Endothelial cell of umbilical vein (primary cell): ENCODE measurements around the gene APOL4.

Experiments
- EZH2 ChIP-seq: IDR thresholded peaks from 2 replicates; pipeline ENCODE4 v1.6.1; 2012; ENCODE audit warnings: borderline replicate concordance, low read depth, mild to moderate bottlenecking, moderate library complexity, low read length, inconsistent platforms; ENCODE audit not compliant: severe bottlenecking
- FOS ChIP-seq: IDR thresholded peaks from 2 replicates; pipeline ENCODE4 v1.6.1; 2011; ENCODE audit warnings: mild to moderate bottlenecking, low read length, moderate library complexity, borderline replicate concordance; ENCODE audit not compliant: insufficient read depth

DNA sequence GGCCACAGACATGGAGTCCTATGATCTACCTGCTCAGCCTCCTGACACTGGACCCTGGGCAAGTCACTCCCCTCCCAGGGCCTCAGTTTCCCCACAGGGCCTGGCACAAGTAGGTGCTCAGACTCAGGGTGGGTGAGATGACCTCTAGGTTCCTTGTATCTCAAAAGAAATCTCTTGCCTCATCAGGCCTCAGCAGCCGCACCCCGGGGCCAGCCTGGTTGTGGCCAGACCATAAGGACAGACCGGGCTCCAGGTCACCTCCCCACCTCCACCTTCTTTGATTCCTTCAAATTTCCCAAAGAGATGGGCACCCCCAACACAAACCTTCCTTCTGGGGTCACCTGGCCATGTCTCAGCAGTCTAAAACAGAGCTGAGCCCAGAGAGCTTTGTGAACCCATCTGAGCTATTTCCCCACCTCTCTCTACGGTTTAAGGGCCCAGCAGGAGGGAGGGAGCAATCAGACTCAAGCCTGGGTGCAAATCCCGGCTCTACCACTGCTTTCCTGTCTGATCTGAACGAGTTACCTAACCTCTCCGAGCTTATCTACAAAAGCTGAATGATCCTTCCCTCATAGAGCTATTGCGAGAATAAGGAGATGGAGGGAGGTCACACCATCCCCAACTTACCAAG, 2.5 kb upstream of the APOL4 start:
- TF ChIP-seq FOS (no peak), EZH2 (no peak)
